ENCODE measurements around the gene BGN.
A peak's percentile ranks its signal among the peaks of the same experiment; 100 is the strongest.

BGN gene

DNA sequence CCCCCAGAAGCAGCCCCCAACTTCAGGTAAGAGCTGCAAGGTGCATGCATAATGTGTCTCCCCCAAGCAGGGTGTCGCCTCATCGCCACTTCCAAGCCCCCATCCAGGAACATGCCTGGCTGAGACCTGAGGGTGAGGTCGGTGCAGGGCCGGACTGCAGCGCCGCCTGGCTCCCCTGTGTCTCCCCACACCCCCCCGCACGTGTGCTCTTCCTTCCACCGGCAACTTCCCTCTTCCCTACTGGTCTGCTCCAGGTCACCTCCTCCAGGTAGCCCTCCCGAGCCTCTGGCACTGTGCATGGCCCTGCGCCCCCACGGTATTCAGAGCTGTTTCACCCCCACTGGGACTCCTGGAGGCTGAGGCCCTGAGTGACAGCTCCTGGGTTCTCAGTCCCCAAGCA, 2.2 kb upstream of the BGN start:
- TF ChIP-seq, protein P1, sequence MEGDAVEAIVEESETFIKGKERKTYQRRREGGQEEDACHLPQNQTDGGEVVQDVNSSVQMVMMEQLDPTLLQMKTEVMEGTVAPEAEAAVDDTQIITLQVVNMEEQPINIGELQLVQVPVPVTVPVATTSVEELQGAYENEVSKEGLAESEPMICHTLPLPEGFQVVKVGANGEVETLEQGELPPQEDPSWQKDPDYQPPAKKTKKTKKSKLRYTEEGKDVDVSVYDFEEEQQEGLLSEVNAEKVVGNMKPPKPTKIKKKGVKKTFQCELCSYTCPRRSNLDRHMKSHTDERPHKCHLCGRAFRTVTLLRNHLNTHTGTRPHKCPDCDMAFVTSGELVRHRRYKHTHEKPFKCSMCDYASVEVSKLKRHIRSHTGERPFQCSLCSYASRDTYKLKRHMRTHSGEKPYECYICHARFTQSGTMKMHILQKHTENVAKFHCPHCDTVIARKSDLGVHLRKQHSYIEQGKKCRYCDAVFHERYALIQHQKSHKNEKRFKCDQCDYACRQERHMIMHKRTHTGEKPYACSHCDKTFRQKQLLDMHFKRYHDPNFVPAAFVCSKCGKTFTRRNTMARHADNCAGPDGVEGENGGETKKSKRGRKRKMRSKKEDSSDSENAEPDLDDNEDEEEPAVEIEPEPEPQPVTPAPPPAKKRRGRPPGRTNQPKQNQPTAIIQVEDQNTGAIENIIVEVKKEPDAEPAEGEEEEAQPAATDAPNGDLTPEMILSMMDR (IDR thresholded peaks at IDR 0.05; ENCODE audit: low read depth, low read length, missing control alignments), result no peak
- in situ Hi-C loops (cut with HindIII; ENCODE audit: low pct_ligation_motif_present, low sequenced_read_pairs), result no loop called here
- H3K27ac ChIP-seq, result no peak overlapping the region
- DNase-seq, result no peak
- no peaks in the 10 kb centered on the region for H3K27me3 ChIP-seq (replicated peaks)
- no peak overlapping the region for H3K4me3 ChIP-seq (ENCODE audit: low read depth, low read length)
- no peaks in the 10 kb centered on the region for H3K36me3 ChIP-seq (replicated peaks)

DNA sequence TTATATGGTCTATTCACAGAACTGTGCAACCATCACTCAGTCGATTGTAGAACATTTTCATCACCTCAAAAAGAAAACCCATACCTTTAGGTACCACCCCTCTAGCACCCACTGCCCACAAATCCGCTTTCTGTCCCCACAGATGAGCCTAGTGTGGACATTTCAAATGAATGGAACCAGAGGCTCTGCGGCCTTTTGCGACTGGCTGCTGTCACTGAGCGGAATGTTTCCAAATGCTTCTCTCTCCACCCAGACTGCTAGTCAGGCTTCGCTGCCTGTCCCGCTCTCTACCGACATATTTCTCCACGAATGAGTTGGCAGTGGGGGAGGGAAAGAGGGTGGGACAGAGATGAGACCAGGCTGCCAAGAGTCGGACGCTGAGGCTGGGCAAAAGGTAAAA, 1.7 kb upstream of the BGN start:
- H3K27me3 ChIP-seq (replicated peaks), result no peaks in the 10 kb centered on the region
- TF ChIP-seq, protein P1 (IDR thresholded peaks at IDR 0.05; ENCODE audit: low read depth, low read length, missing control alignments), result no peak
- no peak overlapping the region for H3K27ac ChIP-seq
- no peak for DNase-seq
- in situ Hi-C loops (cut with HindIII; ENCODE audit: low pct_ligation_motif_present, low sequenced_read_pairs), result no loop called here
- H3K36me3 ChIP-seq (replicated peaks), result no peaks in the 10 kb centered on the region
- H3K4me3 ChIP-seq (ENCODE audit: low read depth, low read length), result no peak overlapping the region

DNA sequence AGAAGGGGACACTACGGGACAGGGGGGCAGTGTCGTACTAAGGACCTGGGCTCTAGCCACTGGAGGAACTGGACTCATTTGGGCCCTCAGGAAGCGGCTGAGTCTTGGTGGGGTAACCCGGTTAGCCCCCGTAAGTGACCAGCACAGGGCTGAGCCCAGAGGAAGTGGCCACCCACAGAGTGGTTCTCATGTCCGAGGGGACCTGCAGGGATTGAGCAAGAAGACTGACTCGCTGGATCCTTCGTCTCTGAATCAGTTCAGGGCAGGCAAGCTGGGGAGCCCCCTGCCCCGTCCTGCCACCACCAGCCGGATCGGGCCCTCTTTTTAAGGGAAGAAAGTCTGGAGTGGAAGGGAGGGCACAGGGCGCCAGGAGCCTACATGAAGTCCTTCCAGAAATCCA, 719 bp upstream of the BGN start:
- no peak for DNase-seq
- H3K27me3 ChIP-seq (replicated peaks), result no peaks in the 10 kb centered on the region
- no peaks in the 10 kb centered on the region for H3K36me3 ChIP-seq (replicated peaks)
- in situ Hi-C loops (cut with HindIII; ENCODE audit: low pct_ligation_motif_present, low sequenced_read_pairs), result no loop called here
- TF ChIP-seq, protein P1 (IDR thresholded peaks at IDR 0.05; ENCODE audit: low read depth, low read length, missing control alignments), result no peak
- H3K27ac ChIP-seq, result no peak overlapping the region
- peak overlapping the region; percentile 15 for H3K4me3 ChIP-seq (ENCODE audit: low read depth, low read length)

DNA sequence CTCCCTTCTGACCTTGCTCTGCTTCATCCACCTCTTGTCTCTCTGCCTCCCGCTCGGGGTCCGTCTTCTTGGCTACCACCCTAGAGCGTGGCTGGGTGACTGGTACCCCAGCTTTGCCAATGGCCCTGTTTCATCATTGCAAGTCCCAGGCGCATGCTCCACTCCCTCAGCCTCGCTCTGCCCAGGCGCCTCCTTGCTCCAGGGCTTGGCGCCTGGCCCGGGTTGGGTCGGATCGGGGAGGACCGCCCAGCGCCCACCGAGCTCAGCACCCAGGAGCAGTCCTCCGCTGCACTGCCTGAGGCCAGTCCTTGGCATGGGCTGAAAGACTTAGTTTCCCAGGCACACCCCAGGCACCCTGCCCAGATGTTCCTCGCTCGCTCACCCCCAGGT, 577 bp downstream of the BGN start:
- Histone ChIP-seq H3K4me3 (ENCODE audit: low read depth, low read length) (peak overlapping the region; percentile 72), H3K36me3 (replicated peaks) (no peaks in the 10 kb centered on the region), H3K27me3 (replicated peaks) (no peaks in the 10 kb centered on the region), H3K27ac (no peak overlapping the region)
- DNase-seq, result no peak
- in situ Hi-C loops (cut with HindIII; ENCODE audit: low pct_ligation_motif_present, low sequenced_read_pairs), result no loop called here
- TF ChIP-seq, protein P1 (IDR thresholded peaks at IDR 0.05; ENCODE audit: low read depth, low read length, missing control alignments), result no peak

DNA sequence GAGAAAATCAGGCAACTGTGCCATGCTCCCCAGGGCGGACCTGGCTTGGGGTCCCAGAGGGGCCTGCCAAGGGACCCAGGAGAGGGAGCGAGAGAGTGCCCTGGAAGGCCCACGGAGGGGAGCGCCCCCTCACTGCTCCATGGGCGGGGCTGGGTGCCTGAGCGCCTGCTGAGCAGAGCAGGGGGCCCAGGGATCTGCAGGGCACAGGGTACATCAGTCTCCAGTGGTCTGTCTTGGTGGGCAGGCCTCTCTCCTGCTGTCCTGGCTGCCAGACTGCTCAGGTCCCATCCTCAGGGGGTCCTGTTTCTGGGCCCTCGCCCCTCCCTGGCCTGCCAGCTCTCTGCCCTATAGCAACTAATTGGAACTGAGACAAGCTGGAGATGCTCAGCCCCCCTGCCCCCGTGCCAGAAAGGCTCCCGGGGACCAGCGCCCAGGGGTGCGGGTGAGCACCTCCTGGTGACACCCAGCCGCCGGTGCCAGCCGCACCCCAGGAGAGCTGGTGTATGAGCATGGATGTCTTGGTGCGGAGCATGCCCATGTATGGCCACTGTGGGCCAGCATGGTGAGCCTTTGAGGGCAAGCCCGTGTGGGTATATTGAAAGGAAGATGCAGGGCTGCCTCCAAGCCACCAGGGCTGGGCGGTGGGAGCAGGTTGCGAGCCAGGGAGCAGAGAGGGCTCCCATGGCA, 1.3 kb downstream of the BGN start:
- Histone ChIP-seq H3K27ac (no peak overlapping the region), H3K27me3 (replicated peaks) (no peaks in the 10 kb centered on the region), H3K36me3 (replicated peaks) (no peaks in the 10 kb centered on the region), H3K4me3 (ENCODE audit: low read depth, low read length) (peak overlapping the region; percentile 72)
- TF ChIP-seq, protein P1 (IDR thresholded peaks at IDR 0.05; ENCODE audit: low read depth, low read length, missing control alignments), result peak; percentile 27
- in situ Hi-C loops (cut with HindIII; ENCODE audit: low pct_ligation_motif_present, low sequenced_read_pairs), result no loop called here
- DNase-seq, result no peak

DNA sequence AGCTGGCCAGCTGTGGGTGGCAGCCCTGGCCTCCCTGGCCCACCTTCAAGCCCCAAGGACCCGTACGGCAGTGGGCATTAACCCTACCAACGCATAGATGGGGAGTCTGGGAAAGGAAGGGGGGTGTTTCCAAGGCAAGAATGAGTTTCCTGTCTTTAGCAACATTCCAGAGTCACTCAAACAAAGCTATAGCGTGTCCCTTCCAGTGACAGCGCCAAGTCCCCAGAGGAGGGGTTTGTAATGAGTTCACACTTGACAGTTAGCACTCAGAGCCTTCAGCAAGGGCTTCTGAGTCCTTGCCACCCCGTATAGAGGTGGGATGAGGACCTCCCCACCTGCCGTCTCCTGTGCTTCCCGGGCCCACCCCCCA, 1.8 kb downstream of the BGN start:
- no peak for DNase-seq
- no peak overlapping the region for H3K27ac ChIP-seq
- no peaks in the 10 kb centered on the region for H3K27me3 ChIP-seq (replicated peaks)
- TF ChIP-seq, protein P1 (IDR thresholded peaks at IDR 0.05; ENCODE audit: low read depth, low read length, missing control alignments), result no peak
- H3K4me3 ChIP-seq (ENCODE audit: low read depth, low read length), result peak overlapping the region; percentile 72
- in situ Hi-C loops (cut with HindIII; ENCODE audit: low pct_ligation_motif_present, low sequenced_read_pairs), result no loop called here
- no peaks in the 10 kb centered on the region for H3K36me3 ChIP-seq (replicated peaks)

All from brain microvascular endothelial cell (primary cell).